WTC11 (cell line): ENCODE results near the gene UGT1A9. TPM values are rescaled to one million over a fixed set of nuclear protein-coding genes. Genes with fewer than 3 reads are reported as not detected.
"Not testable (repeated sequence)": the region's sequence is repeated elsewhere in the genome, so short reads cannot be mapped to it uniquely, and the experiment has no call there.

Experiments used
- ATAC-seq: fragments of 200-7000 bp; cut with Tn5 transposase; 2 replicates; pipeline ENCODE4 v1.10.0; 2021; ENCODE audit warnings: mild to moderate bottlenecking, moderate library complexity
- CTCF ChIA-PET: fragments of 300-600 bp; sonication (Branson Sonifier 250); formaldehyde crosslinking; loops from one replicate; lab custom pipeline; 2021; ENCODE audit warnings: antibody characterized with exemption; lab: Charles Lee
- POLR2A ChIA-PET: fragments of 350-600 bp; sonication (Branson Sonifier 250); formaldehyde crosslinking; loops from one replicate; lab custom pipeline; 2021; ENCODE audit warnings: antibody characterized with exemption; lab: Charles Lee
- DNase-seq: peaks from one replicate; pipeline ENCODE4 v3.0.0; 2021; ENCODE audit warnings: low spot score
- H3K27ac Mint-ChIP-seq: 2 replicates; pipeline ENCODE4 v1.8.0; 2021; ENCODE audit warnings: mixed read lengths
- H3K27me3 Mint-ChIP-seq: 2 replicates; pipeline ENCODE4 v1.8.0; 2021; ENCODE audit warnings: low read depth, mild to moderate bottlenecking, moderate library complexity, mixed read lengths
- H3K36me3 Mint-ChIP-seq: 2 replicates; pipeline ENCODE4 v1.8.0; 2021; ENCODE audit warnings: mixed read lengths
- H3K4me1 Mint-ChIP-seq: 2 replicates; pipeline ENCODE4 v1.8.0; 2022; ENCODE audit warnings: mixed read lengths
- H3K4me3 Mint-ChIP-seq: 2 replicates; pipeline ENCODE4 v1.8.0; 2021; ENCODE audit warnings: mild to moderate bottlenecking, moderate library complexity, mixed read lengths
- H3K9me3 Mint-ChIP-seq: 2 replicates; pipeline ENCODE4 v1.8.0; 2021; ENCODE audit warnings: mixed read lengths
- ARID4B ChIP-seq: sonication (generic); formaldehyde crosslinking; IDR thresholded peaks from 2 replicates; pipeline ENCODE4 v1.8.0; 2023; ENCODE audit warnings: missing genetic modification reagents, mild to moderate bottlenecking, borderline replicate concordance
- CREB1 ChIP-seq: sonication (generic); formaldehyde crosslinking; IDR thresholded peaks from 2 replicates; pipeline ENCODE4 v1.8.0; 2023; ENCODE audit warnings: mild to moderate bottlenecking, missing genetic modification reagents
- E2F4 ChIP-seq: sonication (generic); formaldehyde crosslinking; IDR thresholded peaks from 2 replicates; pipeline ENCODE4 v1.8.1; 2022; ENCODE audit warnings: low read depth, mild to moderate bottlenecking, moderate library complexity, missing genetic modification reagents, borderline replicate concordance
- ERG ChIP-seq: fragments of 250-450 bp; sonication (Bioruptor Pico); IDR thresholded peaks from 2 replicates; pipeline ENCODE4 v1.8.0; 2021; ENCODE audit warnings: mild to moderate bottlenecking
- IRF2 ChIP-seq: sonication (generic); formaldehyde crosslinking; IDR thresholded peaks from 2 replicates; pipeline ENCODE4 v1.8.0; 2022; ENCODE audit warnings: low read depth, missing genetic modification reagents, borderline replicate concordance
- MAX ChIP-seq: sonication (generic); formaldehyde crosslinking; IDR thresholded peaks from 2 replicates; pipeline ENCODE4 v1.8.0; 2022; ENCODE audit warnings: mild to moderate bottlenecking, missing genetic modification reagents
- NFE2L1 ChIP-seq: sonication (generic); formaldehyde crosslinking; IDR thresholded peaks from 2 replicates; pipeline ENCODE4 v1.8.1; 2023; ENCODE audit warnings: missing genetic modification reagents
- NFYB ChIP-seq: sonication (generic); formaldehyde crosslinking; conservative IDR thresholded peaks from 2 replicates; pipeline ENCODE4 v1.8.0; 2022; ENCODE audit warnings: low read depth, missing genetic modification reagents
- NR2C2 ChIP-seq: sonication (generic); formaldehyde crosslinking; IDR thresholded peaks from 2 replicates; pipeline ENCODE4 v1.8.0; 2022; ENCODE audit warnings: mild to moderate bottlenecking, missing genetic modification reagents
- RELA ChIP-seq: sonication (generic); formaldehyde crosslinking; IDR thresholded peaks from 2 replicates; pipeline ENCODE4 v1.8.1; 2022; ENCODE audit warnings: missing genetic modification reagents, mild to moderate bottlenecking, borderline replicate concordance
- TCF7 ChIP-seq: sonication (generic); formaldehyde crosslinking; IDR thresholded peaks from 2 replicates; pipeline ENCODE4 v1.8.0; 2022; ENCODE audit warnings: mild to moderate bottlenecking, low read depth, missing genetic modification reagents, moderate library complexity
- ZNF317 ChIP-seq: sonication (generic); formaldehyde crosslinking; IDR thresholded peaks from 2 replicates; pipeline ENCODE4 v1.8.1; 2023; ENCODE audit warnings: low read depth, mild to moderate bottlenecking, moderate library complexity, missing genetic modification reagents, borderline replicate concordance
- total RNA-seq: library from RNA; stranded (reverse); gene quantifications from 3 replicates; pipeline ENCODE4 v1.2.3, GENCODE V29; 2021

Gene UGT1A9
- total RNA-seq, 1 experiment from 2014 or later: not detected

- no peak for TF ChIP-seq MAX (CRISPR knock-in tag)
- Mint-ChIP-seq H3K27me3 (no peaks in the 10 kb centered on the region), H3K36me3 (no peaks in the 10 kb centered on the region), H3K4me3 (no peak overlapping the region), H3K9me3 (no peaks in the 10 kb centered on the region), H3K4me1 (peaks cover 7% of the 10 kb centered on the region; the same call in 1 of the 2 replicates), H3K27ac (0 out of 2 replicates have a peak overlapping the region, but pooled peaks have one; percentile 38)
- ChIA-PET POLR2A (interaction anchor here (0.8 kb wide), 1 partner anchor 134 kb away, joined by 3 read pairs; no protein-coding TSS in a partner anchor), CTCF (interaction anchor here (1.6 kb wide), 1 partner anchor 12 kb away, joined by 7 read pairs; the partner anchor contains the start of gene UGT1A5)
- DNase-seq (no peak), ATAC-seq (no peak)
These were observed 27.8 kb downstream of the UGT1A9 start for GRCh38 chr2:233699424-233700027.

- Mint-ChIP-seq H3K4me3 (no peak overlapping the region), H3K36me3 (no peaks in the 10 kb centered on the region), H3K27me3 (no peaks in the 10 kb centered on the region), H3K4me1 (peaks cover 7% of the 10 kb centered on the region; the same call in 1 of the 2 replicates), H3K9me3 (no peaks in the 10 kb centered on the region), H3K27ac (0 out of 2 replicates have a peak overlapping the region, but pooled peaks have one; percentile 38)
- TF ChIP-seq IRF2 (CRISPR knock-in tag): no peak
- no peak for TF ChIP-seq E2F4 (CRISPR knock-in tag)
- 0 out of 2 replicates have a peak, but pooled peaks have one; percentile 54 for TF ChIP-seq NFE2L1 (CRISPR knock-in tag)
- ATAC-seq (peak; percentile 67), DNase-seq (no peak)
- POLR2A ChIA-PET: no interaction called here
- CTCF ChIA-PET: interaction anchor here (1.6 kb wide), 1 partner anchor 12 kb away, joined by 7 read pairs; the partner anchor contains the start of gene UGT1A5
These were observed 28.4 kb downstream of the UGT1A9 start for GRCh38 chr2:233700028-233700635.

- H3K4me1 Mint-ChIP-seq, H3K4me3 Mint-ChIP-seq, POLR2A ChIA-PET, H3K27me3 Mint-ChIP-seq, CTCF ChIA-PET, H3K9me3 Mint-ChIP-seq, ATAC-seq, H3K36me3 Mint-ChIP-seq, DNase-seq, H3K27ac Mint-ChIP-seq: not testable (repeated sequence)
These were observed 29.1 kb downstream of the UGT1A9 start for GRCh38 chr2:233700842-233701241.

- H3K27me3 Mint-ChIP-seq: no peaks in the 10 kb centered on the region
- CTCF ChIA-PET: no interaction called here
- no peak for ATAC-seq
These were observed 30.5 kb downstream of the UGT1A9 start for GRCh38 chr2:233702238-233702637.

More at GRCh38 chr2:233702238-233702637, 30.5 kb downstream of the UGT1A9 start:
- TF ChIP-seq ZNF317 (CRISPR knock-in tag) (no peak), ARID4B (no peak), RELA (CRISPR knock-in tag) (no peak), NR2C2 (CRISPR knock-in tag) (no peak), CREB1 (CRISPR knock-in tag) (no peak), ERG (CRISPR knock-in tag) (no peak), TCF7 (CRISPR knock-in tag) (no peak), NFYB (CRISPR knock-in tag) (no peak)
- POLR2A ChIA-PET: no interaction called here
- no peak overlapping the region for H3K27ac Mint-ChIP-seq
- no peaks in the 10 kb centered on the region for H3K36me3 Mint-ChIP-seq
- no peak overlapping the region for H3K4me3 Mint-ChIP-seq
- H3K9me3 Mint-ChIP-seq: no peaks in the 10 kb centered on the region
- no peak for DNase-seq
- H3K4me1 Mint-ChIP-seq: peaks cover 7% of the 10 kb centered on the region; the same call in 1 of the 2 replicates
